Activated gamma-delta T cell (primary cell): ENCODE measurements around the gene SLC7A1.
"Not testable (repeated sequence)": the region's sequence is repeated elsewhere in the genome, so short reads cannot be mapped to it uniquely, and the experiment has no call there.

Experiments used
- DNase-seq: peaks from one replicate; lab custom pipeline; 2025; lab: John Stamatoyannopoulos, UW
- total RNA-seq, 2 donors: gene quantifications; one replicate each; lab custom pipeline; 2026; lab: John Stamatoyannopoulos, UW

Gene SLC7A1
- total RNA-seq, result 55.7 to 59.1 reads per million in 2 donors

DNA sequence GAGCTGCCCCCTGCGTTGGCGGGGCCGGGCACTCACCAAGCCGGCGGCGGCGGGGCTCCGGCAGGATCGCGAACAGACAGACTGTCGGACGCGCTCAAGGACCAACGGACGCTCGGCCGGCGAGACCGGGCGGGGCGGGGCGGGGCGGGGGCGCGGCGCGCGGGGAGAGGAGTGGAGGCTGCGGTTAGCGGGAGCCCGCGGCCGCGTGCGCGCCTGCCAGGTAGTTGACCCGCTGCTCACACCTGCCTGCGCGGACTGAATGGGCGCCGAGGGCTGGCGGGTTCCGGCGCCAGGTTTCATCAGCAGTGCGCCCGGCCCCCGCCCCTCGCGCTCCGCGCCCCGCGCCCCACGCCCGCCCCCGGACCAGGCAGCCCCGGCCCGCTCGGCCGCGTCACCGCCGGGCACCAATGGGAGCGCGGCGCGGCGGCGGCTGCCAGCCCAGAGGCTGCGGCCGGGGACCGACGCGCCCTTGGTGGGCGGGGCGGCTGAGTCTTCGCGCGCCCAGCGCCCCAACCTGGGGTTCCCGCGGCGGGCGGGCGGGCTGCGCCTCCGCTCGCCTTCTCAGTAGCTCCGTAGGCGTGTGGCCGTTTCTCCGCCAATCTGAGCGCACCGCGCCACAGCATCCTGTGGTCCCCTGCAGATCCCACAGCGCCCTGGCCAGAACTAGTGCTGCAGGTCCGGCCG is at the start of gene SLC7A1:
Gene SLC7A1, minus strand, starts transcription at position 309 of the 684 bp plus-strand sequence. CDS start 59,500 bp downstream, outside the sequence.
- DNase-seq, result peak; percentile 83

DNA sequence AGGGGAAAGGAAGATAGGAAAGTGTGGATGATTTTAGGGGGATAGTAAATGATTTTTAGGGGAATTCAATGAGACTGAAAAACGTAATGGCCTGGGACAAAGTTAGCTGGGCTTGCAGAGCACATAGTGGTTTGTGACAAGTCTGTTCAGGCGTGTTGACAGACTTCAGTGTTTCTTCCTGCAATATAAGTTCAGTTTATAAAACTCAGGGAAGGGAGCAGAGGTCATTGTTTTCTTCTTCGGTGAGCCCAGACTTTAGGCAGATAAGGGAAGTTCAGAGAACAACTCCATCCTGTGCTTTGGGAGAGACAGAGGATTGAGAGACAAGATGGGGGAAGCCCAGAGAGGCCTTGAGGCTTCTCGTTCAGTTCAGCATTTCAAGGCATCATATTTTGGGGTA is 45.2 kb upstream of the SLC7A1 start:
- DNase-seq, result no peak

DNA sequence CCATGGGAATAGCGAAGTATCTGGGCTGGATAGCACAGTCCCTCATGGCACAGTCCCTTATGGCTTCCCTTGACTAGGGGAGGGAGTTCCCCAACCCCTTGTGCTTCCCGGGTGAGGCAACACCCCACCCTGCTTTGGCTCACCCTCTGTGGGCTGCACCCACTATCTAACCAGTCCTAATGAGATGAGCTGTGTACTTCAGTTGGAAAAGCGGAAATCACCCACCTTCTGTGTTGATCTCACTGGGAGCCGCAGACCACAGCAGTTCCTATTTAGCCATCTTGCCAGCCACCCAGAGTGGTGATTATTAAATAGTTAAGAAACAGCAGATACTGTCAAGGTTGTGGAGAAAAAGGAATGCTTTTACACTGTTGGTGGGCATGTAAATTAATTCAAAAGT is 41.3 kb upstream of the SLC7A1 start:
- DNase-seq, result not testable (repeated sequence)

DNA sequence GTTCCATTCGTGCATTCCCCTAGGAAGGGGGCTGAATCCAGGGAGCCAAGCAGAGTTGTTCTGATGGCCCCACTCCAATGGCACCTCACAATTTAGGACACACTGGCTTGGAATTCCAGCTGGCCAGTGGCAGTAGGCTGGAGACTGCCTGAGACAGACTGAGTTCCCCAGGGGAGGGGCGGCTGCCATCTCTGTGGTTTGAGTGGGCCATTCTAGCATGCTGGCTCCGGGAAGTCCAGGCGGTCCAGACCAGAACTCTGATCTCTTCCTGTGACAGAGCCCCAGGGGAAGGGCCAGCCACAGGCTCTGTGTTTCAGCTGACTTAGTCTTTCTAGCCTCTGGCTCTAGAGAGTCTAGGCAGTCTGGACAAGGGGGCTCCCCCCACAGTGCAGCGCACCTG is 29.5 kb upstream of the SLC7A1 start:
- no peak for DNase-seq

DNA sequence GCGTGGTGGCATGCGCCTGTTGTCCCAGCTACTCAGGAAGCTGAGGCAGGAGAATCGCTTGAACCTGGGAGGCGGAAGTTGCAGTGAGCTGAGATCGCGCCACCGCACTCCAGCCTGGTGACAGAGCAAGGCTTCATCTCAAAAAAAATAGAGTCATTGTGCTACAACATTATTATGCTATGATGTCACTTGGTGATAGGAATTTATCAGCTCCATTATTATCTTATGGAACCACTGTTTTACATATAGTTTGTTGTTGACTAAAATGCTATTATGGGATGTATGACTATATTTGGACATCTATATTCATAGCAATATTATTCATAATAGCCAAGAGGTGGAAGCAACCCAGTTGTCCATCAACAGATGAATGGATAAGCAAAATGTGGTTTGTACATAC is 26.4 kb upstream of the SLC7A1 start:
- DNase-seq, result no peak

DNA sequence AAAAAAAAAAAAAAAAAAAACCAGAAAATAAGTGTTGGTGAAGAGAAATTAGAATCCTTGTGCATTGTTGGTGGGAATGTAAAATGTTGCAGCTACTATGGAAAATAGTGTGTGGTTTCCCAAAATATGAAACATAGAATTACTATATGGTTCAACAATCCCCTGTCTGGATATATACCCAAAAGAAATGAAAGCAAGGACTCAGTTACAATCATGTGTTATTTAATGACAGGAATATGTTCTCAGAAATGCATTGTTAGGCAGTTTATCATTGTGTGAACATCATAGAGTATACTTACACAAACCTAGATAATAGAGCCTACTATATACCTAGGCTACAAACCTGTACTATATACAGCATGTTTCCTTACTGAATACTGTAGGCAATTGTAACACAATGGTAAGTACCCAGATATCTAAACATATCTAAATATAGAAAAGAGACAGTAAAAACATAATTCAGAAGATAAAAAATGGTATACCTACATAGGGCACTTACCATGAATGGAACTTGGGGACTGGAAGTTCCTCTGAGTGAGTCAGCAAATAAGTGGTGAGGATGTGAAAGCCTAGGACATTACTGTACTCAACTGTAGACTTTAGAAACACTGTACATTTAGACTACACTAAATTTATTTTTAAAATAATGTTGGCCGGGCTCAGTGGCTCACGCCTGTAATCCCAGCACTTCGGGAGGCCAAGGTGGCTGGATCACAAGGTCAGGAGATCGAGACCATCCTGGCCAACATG is 25.7 kb upstream of the SLC7A1 start:
- no peak for DNase-seq

DNA sequence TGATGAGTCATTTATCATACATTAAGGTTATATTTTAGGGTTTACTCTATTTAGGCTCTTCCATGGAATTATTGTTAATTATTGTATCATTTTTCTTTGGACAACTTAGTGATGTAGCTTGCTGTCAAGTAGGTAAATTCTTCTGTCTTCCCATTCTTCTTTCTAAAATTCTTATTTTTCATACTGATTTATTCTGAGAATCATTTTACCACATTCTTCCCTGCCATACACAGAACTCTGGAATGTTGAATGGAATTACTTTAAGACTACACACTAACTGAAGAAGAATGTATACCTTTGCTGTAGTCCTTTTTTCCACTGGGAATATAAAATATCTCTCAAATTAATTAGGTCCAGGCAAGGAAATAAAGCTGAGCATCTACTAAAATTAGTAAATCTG is 24.5 kb upstream of the SLC7A1 start:
- no peak for DNase-seq

DNA sequence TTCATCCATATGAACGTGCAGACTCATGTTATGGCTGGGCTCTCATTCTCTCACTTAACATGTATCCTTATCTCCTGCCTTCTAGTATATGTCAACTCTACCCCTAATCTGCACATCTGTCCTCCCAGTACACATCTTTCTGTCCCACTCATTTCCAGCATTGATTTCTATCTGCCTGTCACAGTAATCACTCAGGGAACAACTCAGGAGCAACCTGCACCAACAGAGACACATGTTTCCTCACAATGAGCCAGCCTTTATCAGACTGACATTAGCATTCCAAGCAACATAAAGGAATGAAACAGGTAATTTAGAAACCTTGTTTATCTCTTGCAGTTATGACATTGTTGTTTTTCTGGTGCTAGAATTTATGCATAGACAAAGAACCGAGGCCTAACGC is 17.6 kb upstream of the SLC7A1 start:
- no peak for DNase-seq

DNA sequence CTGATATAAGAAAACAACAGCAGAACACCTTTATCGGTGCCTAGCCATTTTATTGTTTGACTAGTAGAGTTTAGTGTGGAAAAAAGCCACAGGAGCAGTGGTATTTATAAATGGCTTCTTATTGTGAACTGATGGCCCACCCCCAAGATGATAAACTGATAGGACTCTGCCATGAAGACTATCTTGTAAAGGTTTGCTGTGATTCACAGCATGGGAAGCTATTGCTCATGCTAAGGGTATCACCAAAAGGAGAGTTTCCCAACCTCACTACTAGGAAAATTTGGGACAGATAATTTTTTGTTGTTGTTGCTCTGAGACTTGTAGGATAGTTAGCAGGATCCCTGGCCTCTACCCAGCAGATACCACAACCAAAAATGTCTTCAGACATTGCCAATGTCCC is 12.0 kb upstream of the SLC7A1 start:
- no peak for DNase-seq

DNA sequence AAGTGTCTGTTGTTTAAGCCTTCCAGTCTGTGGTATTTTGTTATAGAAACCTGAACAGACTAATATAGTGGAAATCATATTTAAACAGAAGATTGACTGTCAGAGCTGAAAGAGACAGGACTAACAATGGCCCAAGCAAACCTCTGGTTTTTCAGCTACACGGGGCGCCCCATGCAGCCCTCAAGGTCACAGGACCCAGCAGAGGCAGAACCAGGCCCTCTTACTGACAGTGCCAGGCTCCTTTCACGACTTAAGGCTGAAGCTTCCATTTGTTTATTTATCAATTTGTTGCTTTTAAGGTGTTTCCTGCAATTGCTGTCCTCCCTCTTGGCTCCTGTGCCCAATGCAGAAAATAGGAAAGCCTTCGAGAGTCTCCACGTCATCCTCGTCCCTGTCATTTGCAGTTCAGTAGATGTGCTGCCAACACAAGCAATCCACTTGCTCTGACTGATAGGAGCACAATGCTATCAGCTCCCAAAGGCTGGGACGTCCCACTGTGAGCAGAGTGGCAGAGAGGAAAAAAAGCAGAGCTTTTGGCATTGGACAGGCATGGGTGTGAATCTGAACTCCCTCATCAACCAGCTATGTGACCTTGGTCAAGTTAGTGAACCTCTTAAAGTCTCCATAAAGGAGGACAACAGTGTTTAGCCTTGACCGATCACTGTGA is 10.5 kb upstream of the SLC7A1 start:
- DNase-seq, result no peak

DNA sequence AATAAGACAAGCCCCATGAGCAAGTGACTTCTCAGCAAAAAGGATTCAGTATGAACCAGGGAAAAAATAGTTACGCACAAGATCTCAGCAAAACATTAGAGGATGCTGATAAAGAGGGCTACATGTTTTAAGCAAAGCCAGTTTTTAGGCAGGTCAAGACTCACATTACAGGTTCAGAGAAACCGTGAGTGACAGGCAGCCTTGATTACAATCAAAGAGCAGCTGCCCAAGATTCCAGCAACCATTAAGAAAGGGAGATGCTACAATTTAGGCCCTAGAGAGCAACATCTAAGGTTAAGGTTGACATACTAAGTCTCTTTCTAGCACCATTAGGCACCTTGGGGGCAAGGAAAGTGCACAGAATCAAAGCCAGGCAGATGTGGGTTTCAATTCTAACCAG is 2.8 kb upstream of the SLC7A1 start:
- DNase-seq, result no peak

DNA sequence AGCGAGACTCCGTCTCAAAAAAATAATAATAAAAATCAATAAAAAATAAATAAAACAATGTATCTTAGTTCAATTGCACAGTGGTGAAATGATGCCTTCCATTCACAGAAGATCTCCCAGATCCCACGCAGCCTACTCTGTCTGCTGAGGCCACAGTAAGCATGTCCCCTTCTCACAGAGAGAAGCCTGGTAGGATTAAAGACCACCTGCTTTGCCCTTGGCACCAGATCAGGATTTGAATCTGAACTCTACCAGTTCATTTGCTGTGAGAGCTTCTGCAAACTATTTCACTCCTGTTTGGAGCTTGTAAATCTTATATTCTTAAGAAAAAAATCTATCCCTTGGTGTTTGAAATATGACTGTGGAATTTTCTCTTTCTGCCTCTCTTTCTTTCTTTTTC is 2.2 kb upstream of the SLC7A1 start:
- DNase-seq, result no peak

DNA sequence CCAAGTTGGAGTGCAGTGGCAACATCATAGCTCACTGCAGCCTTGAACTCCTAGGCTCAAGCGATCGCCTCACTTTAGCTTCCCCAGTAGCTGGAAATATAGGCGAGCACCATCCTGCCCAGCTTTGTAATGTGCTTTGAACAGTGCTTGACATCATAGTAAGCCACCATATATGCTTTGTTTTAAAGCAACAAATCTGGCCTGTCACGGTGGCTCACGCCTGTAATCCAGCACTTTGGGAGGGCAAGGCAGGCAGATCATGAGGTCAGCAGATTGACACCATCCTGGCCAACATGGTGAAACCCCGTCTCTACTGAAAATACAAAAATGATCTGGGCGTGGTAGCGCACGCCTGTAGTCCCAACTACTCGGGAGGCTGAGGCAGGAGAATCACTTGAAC is 1.8 kb upstream of the SLC7A1 start:
- no peak for DNase-seq

DNA sequence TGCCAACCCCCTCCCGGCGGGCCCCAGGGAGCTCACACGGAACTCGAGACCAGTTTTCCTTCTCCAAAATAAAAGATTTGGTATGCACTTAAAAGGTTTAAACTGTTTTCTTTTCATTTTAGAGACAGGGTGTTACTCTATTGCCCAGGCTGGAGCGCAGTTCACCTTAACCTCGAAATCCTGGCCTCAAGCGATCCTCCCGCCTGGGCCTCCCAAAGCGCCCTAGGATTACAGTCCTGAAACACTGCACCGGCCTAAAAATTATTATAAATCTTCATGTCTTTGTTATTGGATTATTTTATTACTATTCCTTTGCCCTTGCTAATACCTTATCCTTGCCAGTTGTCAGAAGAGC is 553 bp upstream of the SLC7A1 start:
- no peak for DNase-seq

DNA sequence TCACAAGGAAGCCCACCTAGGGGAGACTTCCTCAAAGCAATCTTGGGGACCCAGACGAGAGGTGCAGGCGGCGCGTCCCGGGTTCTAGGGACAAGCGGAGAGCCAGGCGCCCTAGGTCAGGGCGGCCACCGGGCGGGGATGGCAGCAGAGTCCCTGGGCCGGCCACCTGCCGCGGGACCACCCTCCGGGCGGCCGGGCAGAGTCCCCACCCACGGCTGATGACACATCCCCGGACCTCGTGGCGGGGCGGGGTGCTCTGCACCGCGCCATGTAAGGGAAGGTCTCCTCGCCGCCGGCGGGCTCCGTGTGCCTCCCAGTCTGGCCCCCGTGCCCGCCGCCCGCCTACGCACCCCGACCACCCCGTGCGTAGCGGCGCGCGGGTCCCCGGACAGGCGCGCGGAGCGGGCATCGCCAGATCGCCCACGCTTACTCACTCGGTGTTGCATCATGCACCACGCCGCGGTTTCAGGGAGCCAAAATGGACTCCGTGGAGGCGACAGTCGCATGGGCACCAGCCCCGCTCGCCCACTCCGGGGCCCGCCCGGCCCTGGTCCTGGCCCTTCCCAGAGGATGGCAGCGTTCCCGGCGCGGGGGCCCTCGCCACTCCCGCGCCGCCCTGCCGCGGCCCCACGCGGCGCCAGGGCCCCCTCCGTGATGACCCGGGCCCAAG is 643 bp downstream of the SLC7A1 start:
- peak; percentile 61 for DNase-seq

DNA sequence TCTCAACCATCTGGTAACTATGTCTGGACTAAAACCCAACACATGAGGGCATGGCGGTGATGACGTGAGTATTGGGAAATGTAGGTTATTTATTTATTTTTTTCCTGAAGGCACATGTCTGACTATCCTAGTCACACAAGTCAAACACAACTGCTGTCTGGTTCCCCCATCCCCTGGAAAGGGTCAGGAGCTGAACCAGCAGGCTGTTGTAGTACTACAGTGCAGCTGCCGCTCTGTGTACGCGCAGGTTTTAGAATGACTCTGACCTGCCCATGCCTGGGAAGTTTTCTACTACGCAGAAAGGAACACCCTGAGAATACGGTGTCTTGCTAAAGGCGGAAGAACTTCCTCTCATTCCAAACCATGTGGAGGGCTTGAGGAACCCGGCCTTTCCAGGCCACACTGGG is 1.2 kb downstream of the SLC7A1 start:
- no peak for DNase-seq

DNA sequence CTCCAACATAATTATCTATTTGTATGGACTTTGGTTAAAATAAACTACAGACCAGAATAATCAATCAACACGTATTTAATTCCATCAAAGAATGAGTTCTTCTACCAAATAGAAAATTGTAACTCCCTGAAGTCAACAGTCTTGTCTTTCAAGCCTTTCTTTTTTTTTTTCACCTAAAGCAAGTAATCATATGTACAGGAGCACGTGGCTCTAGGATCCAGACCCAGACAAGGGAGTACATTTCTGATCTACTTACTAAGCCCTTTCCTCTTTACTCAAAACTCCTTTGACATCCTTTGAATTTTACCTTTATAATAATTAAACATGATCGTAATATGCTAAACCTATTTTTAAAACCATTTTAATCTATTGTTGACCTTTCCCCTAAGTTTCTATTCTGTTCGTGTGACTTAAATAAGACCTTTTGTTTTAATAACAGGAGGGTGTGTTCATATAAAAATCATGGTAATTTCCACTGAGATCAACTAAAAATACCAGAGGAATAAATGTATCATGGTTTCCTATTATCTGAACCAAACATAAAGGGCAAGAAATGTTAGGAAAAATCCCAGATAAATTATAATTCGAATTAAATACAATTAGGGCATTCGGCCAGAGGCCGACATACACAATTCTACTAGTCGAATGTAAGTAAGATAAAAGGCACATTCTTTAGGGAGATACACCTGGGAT is 1.7 kb downstream of the SLC7A1 start:
- no peak for DNase-seq

DNA sequence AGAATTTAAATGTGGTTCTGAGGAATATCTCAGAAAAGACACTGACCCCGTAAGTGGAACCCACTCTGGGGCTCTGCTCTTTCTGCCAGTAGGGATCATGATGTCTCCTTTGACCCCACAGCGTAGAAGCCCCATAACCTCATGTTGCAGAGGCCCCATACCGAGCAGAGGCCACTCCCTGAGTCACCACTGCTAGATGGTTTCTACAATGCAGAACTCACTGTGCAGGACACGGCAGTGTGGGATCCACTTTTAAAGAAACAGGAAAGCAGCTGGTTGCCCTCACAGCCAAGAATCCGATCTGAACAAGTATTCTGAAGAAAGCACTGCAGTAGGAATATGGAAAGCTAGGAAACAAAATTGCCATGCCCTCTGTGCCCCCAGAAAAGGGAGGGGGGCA is 4.2 kb downstream of the SLC7A1 start:
- no peak for DNase-seq

DNA sequence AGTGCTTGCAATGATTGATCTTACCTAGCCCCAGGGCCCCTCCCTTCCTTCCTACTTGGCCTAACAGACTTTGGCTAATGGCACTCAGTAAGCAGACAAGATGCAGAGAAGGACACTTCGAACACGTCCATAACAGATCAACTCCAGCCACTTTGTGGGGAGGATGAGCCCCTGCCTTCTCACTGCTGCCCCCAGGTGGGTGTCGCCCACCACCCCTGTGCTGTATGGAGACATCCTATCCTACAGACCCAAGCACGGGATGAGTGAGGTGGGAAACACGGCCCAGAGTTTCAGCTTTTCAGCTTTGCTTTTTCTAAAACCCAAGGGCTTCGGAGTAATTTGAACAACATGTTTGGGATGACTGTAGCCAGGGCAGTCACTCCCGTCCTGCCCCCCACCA is 5.5 kb downstream of the SLC7A1 start:
- DNase-seq, result no peak

DNA sequence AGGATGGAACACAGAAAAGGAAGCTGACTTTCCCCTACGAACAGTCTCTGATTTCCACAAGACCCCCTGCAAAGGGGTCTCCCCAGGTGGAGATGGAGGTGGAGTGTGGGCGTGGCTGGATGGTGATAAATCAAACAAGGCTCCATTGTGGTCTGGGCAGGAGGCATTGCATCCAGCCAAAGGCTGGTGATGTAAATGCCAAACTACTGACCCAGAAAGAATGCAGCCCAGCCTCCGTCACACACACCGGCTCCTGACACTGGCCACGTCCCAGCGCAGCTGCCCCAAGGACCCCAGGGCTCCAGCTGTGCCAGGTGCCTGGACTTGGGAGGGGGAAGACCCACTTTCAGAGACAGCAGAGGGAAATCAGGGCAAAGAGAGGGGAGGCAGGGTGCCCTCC is 6.3 kb downstream of the SLC7A1 start:
- no peak for DNase-seq

DNA sequence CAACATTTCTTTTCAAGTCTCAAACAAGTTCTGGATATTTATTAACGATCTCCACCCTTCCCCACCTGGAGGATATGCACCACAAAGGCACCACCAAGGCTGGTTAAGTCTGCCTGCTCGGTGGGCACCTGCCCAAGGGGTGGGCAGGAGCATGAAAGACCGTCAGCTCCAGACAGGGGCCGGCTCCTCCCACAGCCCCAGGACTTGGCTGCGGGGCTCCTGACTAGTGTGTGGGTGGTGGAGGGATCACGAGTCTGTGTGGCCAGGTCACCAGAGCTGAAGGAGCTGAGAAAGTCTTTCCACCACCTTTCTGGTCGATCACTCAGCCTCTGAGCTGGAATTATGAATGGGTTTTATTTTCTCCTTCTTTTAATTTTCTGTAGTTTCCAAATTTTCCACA is 7.8 kb downstream of the SLC7A1 start:
- DNase-seq, result no peak
